Mucosa of descending colon (tissue), 3 donors: ENCODE measurements around the gene FGF12. TPM values are rescaled to one million over a fixed set of nuclear protein-coding genes. Genes with fewer than 3 reads are reported as not detected.
"Not testable (repeated sequence)": the region's sequence is repeated elsewhere in the genome, so short reads cannot be mapped to it uniquely, and the experiment has no call there.

Experiments used
- ATAC-seq: fragments of 200-7000 bp; cut with Tn5 transposase; one replicate; pipeline ENCODE4 v1.9.1; 2020; ENCODE audit warnings: mild to moderate bottlenecking, moderate library complexity
- DNase-seq, 3 donors: peaks; one replicate each; pipeline ENCODE4 v3.0.0-alpha.2; 2020
- H3K36me3 ChIP-seq: fragments of 200-600 bp; one replicate; pipeline ENCODE4 v1.8.0; 2021; ENCODE audit warnings: low read depth, mild to moderate bottlenecking
- H3K4me1 ChIP-seq: fragments of 200-600 bp; one replicate; pipeline ENCODE4 v1.8.0; 2021; ENCODE audit warnings: low read depth, mild to moderate bottlenecking
- H3K4me3 ChIP-seq: fragments of 200-600 bp; one replicate; pipeline ENCODE4 v1.8.0; 2021; ENCODE audit warnings: mild to moderate bottlenecking
- H3K9me3 ChIP-seq: fragments of 200-600 bp; one replicate; pipeline ENCODE4 v1.8.0; 2021; ENCODE audit warnings: mild to moderate bottlenecking
- CTCF ChIP-seq: fragments of 200-600 bp; IDR thresholded peaks from one replicate; pipeline ENCODE4 v1.8.0; 2022; ENCODE audit warnings: antibody characterized with exemption, mild to moderate bottlenecking
- intact Hi-C, 2 donors: fragments of 100-400 bp; cut with DNase I in 1 of 2; cut with micrococcal nuclease in 1 of 2; formaldehyde crosslinking; loops; one replicate each; pipeline versions ENCODE4 v1.11.0 to v1.11.1; 2022; cut with DNase I, micrococcal nuclease
- long read RNA-seq, 2 donors: library from polyadenylated mRNA; unstranded; transcript quantifications; one replicate each; pipeline ENCODE4 v2.0.0, GENCODE V29; 2019 to 2021
- total RNA-seq, 3 donors: library from RNA; stranded (reverse); fragmentation: NEBNext Ultra II Directional in 2 of 3; extraction: Animal tissue kit (Norgen Biotek cat#: 25700) in 2 of 3; gene quantifications; one replicate each; pipeline versions ENCODE4 v1.2.1 to v1.2.4, GENCODE V29; 2021 to 2023
- donor health status: DM: no; HTN: no; CAD: no; lungs with moderate emphysema.
- donor health status: DM: no; HTN: no; CAD: no.
- donor health status: DM: no; HTN: yes; CAD: no.

FGF12 gene
- total RNA-seq = 1 to 10 TPM in 1 of 3 donors, under 1 TPM in 2; 0.35 to 3.3 (median 0.58) TPM
- long read RNA-seq, donor 1, partial matches to known transcripts = 0 of 1 reads
- long read RNA-seq, donor 1, other reads (novel, unspliced or antisense) = 0 of 1 reads
- long read RNA-seq, donor 2 = 0 reads

GRCh38 chr3:192727032-192727847, at the start of gene FGF12:
TSS of gene FGF12 (minus strand) at chr3:192727541.
- no peak for TF ChIP-seq CTCF
- no peaks in the 10 kb centered on the region for H3K4me1 ChIP-seq
- H3K36me3 ChIP-seq = no peaks in the 10 kb centered on the region
- intact Hi-C loops = no loop called here
- DNase-seq = peak; percentile 12 to 40 (median 39)
- H3K4me3 ChIP-seq = no peak within 1 kb of the TSS
- peak; percentile 47 for ATAC-seq
- no peaks in the 10 kb centered on the region for H3K9me3 ChIP-seq

DNA sequence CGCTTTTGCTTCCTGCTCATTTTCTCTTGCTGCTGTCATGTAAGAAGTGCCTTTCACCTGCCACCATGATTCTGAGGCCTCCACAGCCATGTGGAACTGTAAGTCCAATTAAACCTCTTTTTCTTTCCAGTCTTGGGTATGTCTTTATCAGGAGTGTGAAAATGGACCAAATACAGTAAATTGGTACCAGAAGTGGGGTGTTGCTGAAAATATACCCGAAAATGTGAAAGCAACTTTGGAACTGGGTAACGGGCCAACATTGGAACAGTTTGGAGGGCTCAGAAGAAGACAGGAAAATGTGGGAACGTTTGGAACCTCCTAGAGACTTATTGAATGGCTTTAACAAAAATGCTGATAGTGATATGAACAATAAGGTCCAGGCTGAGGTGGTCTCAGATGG, 47.0 kb upstream of the FGF12 start:
- H3K4me3 ChIP-seq, H3K36me3 ChIP-seq, intact Hi-C loops, ATAC-seq, H3K4me1 ChIP-seq, DNase-seq: not testable (repeated sequence)
- peaks cover 12% of the 10 kb centered on the region for H3K9me3 ChIP-seq

GRCh38 chr3:192772240-192772894, 45.0 kb upstream of the FGF12 start:
- TF ChIP-seq CTCF = no peak
- no peak overlapping the region for H3K4me3 ChIP-seq
- H3K36me3 ChIP-seq = no peaks in the 10 kb centered on the region
- peaks cover 12% of the 10 kb centered on the region for H3K9me3 ChIP-seq
- intact Hi-C loops = no loop called here
- no peaks in the 10 kb centered on the region for H3K4me1 ChIP-seq
- DNase-seq (peak in 1 of 3 donors; percentile 4), ATAC-seq (no peak)

DNA sequence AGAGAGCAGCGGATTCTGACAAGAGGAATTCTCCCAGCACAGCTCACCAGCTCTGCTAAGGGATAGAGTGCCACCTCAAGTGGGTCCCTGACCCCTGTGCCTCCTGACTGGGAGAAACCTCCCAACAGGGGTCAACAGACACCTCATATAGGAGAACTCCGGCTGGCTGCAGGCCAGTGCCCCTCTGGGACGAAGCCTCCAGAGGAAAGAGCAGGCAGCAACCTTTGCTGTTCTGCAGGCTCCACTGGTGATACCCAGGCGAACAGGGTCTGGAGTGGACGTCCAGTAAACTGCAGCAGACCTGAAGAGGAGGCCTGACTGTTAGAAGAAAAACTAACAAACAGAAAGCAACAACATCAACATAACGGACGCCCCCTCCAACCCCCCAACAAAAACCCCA, 31.3 kb upstream of the FGF12 start:
- Histone ChIP-seq H3K9me3 (no peaks in the 10 kb centered on the region), H3K36me3 (no peaks in the 10 kb centered on the region), H3K4me3 (no peak overlapping the region), H3K4me1 (no peaks in the 10 kb centered on the region)
- DNase-seq = no peak
- no peak for ATAC-seq
- intact Hi-C loops = no loop called here
- TF ChIP-seq CTCF = no peak

DNA sequence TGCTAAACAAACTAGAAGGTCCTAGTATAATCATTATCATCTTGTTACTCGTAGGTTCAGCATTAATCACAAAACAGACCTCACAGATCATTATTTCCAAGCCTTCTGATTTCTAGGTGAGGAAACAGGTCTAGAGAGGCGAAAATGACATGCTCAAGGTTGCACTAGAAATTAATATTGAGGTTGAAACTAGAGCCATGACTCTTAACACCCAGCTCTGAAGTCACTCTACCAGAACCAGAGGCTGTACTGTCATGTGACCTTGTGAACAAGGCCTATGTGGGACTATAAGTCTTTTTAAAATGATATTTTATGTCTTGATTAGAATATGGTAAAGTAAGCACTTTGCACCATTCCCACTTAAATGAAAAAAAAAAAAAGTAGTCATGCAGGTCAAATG, 23.8 kb upstream of the FGF12 start:
- Histone ChIP-seq H3K36me3 (no peaks in the 10 kb centered on the region), H3K4me1 (no peaks in the 10 kb centered on the region), H3K4me3 (no peak overlapping the region), H3K9me3 (no peaks in the 10 kb centered on the region)
- no peak for DNase-seq
- ATAC-seq = no peak
- intact Hi-C loops = no loop called here
- TF ChIP-seq CTCF = no peak

DNA sequence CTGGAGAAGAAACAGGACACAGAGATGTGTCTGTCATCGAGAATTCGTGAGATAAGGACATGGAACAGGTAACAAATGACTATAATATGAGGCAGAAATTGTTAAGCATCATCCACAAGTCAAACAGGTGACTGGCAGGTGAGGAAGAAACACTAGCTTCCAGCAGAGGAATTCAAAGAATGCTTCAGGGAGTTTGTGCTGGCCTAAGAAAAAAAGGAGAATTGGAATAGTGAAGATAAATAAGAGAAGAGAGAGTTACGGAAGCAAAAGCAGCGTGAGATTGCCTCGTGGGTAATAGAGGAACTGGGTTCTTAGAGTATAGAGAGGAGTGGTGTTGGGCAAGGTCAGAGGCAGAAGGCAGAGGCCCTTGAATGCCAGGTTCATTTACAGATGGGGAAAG, 22.9 kb upstream of the FGF12 start:
- Histone ChIP-seq H3K9me3 (no peaks in the 10 kb centered on the region), H3K4me3 (no peak overlapping the region), H3K36me3 (no peaks in the 10 kb centered on the region), H3K4me1 (no peaks in the 10 kb centered on the region)
- ATAC-seq = no peak
- intact Hi-C loops = no loop called here
- no peak for DNase-seq
- TF ChIP-seq CTCF = no peak
